K562 (cell line): Measurements from ENCODE around the gene SNRPD2. TPM values are rescaled to one million over a fixed set of nuclear protein-coding genes. Genes with fewer than 3 reads are reported as not detected.

Experiments
- ATF1 ChIP-seq, 2 experiments: fragments of 450-650 bp in 1 of 2; IDR thresholded peaks; 2 replicates each; pipeline ENCODE4 v1.6.1; 2016; ENCODE audit warnings: missing compliant biosample characterization in 1 of 2, missing genetic modification characterization in 1 of 2
- CREB1 ChIP-seq, 2 experiments: sonication (generic) in 1 of 2; formaldehyde crosslinking in 1 of 2; IDR thresholded peaks; 2 replicates each; pipeline versions ENCODE4 v1.6.1 to v1.8.0; 2012 to 2022; ENCODE audit warnings: inconsistent platforms in 1 of 2, mild to moderate bottlenecking in 1 of 2, missing genetic modification reagents in 1 of 2, moderate library complexity in 1 of 2
- ETS1 ChIP-seq: conservative IDR thresholded peaks from 2 replicates; pipeline ENCODE4 v1.6.1; 2011; ENCODE audit warnings: low read depth, mild to moderate bottlenecking, low read length; ENCODE audit not compliant: control insufficient read depth
- FOSL1 ChIP-seq: fragments of 200-800 bp; sonication (Bioruptor generic); conservative IDR thresholded peaks from 2 replicates; pipeline ENCODE4 v1.6.1; 2016; ENCODE audit warnings: missing genetic modification characterization, missing compliant biosample characterization
- KDM1A ChIP-seq, 2 experiments: fragments of 450-650 bp; IDR thresholded peaks; 2 replicates each; pipeline ENCODE4 v1.6.1; 2016; ENCODE audit warnings: mild to moderate bottlenecking in 2 of 2
- MAX ChIP-seq: sonication (generic); formaldehyde crosslinking; IDR thresholded peaks from 2 replicates; pipeline ENCODE4 v1.9.0; 2022; ENCODE audit warnings: mild to moderate bottlenecking, missing genetic modification reagents
- MTA3 ChIP-seq: fragments of 450-650 bp; formaldehyde crosslinking; IDR thresholded peaks from 2 replicates; pipeline ENCODE4 v1.6.1; 2017; ENCODE audit warnings: mild to moderate bottlenecking, borderline replicate concordance
- POLR2AphosphoS5 ChIP-seq: IDR thresholded peaks from 2 replicates; pipeline ENCODE4 v1.6.1; 2011; ENCODE audit warnings: mild to moderate bottlenecking, low read depth, low read length, moderate library complexity; ENCODE audit not compliant: control insufficient read depth, insufficient read depth
- SIN3A ChIP-seq, 2 experiments: fragments of 150-350 bp in 1 of 2; IDR thresholded peaks; 2 replicates each; pipeline ENCODE4 v1.6.1; 2011 to 2016; ENCODE audit warnings: borderline replicate concordance in 2 of 2, low read depth in 2 of 2, low read length in 2 of 2, mild to moderate bottlenecking in 2 of 2, moderate library complexity in 2 of 2; ENCODE audit not compliant: control insufficient read depth in 1 of 2
- SP1 ChIP-seq: sonication (generic); formaldehyde crosslinking; IDR thresholded peaks from 2 replicates; pipeline ENCODE4 v1.8.1; 2022; ENCODE audit warnings: mild to moderate bottlenecking, missing genetic modification reagents
- TAF9B ChIP-seq: fragments of 450-650 bp; IDR thresholded peaks from 2 replicates; pipeline ENCODE4 v1.6.1; 2018; ENCODE audit warnings: mild to moderate bottlenecking; ENCODE audit not compliant: partially characterized antibody
- YY1 ChIP-seq, 3 experiments: IDR thresholded peaks; 2 replicates each; pipeline ENCODE4 v1.6.1; 2011; ENCODE audit warnings: low read length in 2 of 3, mild to moderate bottlenecking in 2 of 3, moderate library complexity in 2 of 3, borderline replicate concordance in 1 of 3, control low read depth in 1 of 3, low read depth in 1 of 3; ENCODE audit not compliant: insufficient read depth in 3 of 3, insufficient replicate concordance in 2 of 3, control insufficient read depth in 1 of 3, insufficient read length in 1 of 3; ENCODE audit errors: extremely low read depth in 1 of 3
- ZBTB12 ChIP-seq: fragments of 250-450 bp; sonication (Bioruptor Pico); IDR thresholded peaks from 2 replicates; pipeline ENCODE4 v1.4.0; 2020
- ZFP36 ChIP-seq: fragments of 150-350 bp; IDR thresholded peaks from 2 replicates; pipeline ENCODE4 v1.6.1; 2018; ENCODE audit warnings: low read length, low read depth; ENCODE audit not compliant: partially characterized antibody
- polyA plus RNA-seq, 8 experiments: library from polyadenylated mRNA; depleted of rRNA in 4 of 8; stranded (reverse) in 5 of 8; unstranded in 3 of 8; fragments of >200 nt; fragmentation: Nextera tagmentation in 2 of 8; fragmentation: Illumina TruSeq in 1 of 8; extraction: Ambion mirVana in 2 of 8; extraction: Trizol in 1 of 8; gene quantifications; 2 replicates each; pipeline versions ENCODE4 v1.2.1 to v1.2.3, GENCODE V29; 2011 to 2014; ENCODE audit warnings: inconsistent platforms in 1 of 8, missing spikeins in 1 of 8
- total RNA-seq, 7 experiments: library from RNA; depleted of rRNA in 6 of 7; stranded (reverse); fragments of >200 nt in 6 of 7; fragmentation: Illumina TruSeq in 2 of 7; extraction: Trizol in 2 of 7; gene quantifications; 2 replicates each; pipeline versions ENCODE4 v1.2.1 to v1.2.3, GENCODE V29; 2011 to 2021; ENCODE audit warnings: low replicate concordance in 1 of 7
- TF ChIP-seq, protein P1 (sequence below), 2 experiments: fragments of 450-650 bp in 1 of 2; sonication (generic) in 1 of 2; formaldehyde crosslinking in 1 of 2; IDR thresholded peaks in 1 of 2; conservative IDR thresholded peaks in 1 of 2; 2 replicates each; pipeline versions ENCODE4 v1.6.1 to v1.8.1; 2016 to 2023; ENCODE audit warnings: mild to moderate bottlenecking in 2 of 2, moderate library complexity in 2 of 2, inconsistent platforms in 1 of 2, missing genetic modification reagents in 1 of 2

Gene SNRPD2
- total and polyA plus RNA-seq, 9 of the 15 experiments (the other 6 are each of a cell fraction or from before 2014, with no cell fraction given): 728 to 4,411 (median 1,029) TPM

DNA sequence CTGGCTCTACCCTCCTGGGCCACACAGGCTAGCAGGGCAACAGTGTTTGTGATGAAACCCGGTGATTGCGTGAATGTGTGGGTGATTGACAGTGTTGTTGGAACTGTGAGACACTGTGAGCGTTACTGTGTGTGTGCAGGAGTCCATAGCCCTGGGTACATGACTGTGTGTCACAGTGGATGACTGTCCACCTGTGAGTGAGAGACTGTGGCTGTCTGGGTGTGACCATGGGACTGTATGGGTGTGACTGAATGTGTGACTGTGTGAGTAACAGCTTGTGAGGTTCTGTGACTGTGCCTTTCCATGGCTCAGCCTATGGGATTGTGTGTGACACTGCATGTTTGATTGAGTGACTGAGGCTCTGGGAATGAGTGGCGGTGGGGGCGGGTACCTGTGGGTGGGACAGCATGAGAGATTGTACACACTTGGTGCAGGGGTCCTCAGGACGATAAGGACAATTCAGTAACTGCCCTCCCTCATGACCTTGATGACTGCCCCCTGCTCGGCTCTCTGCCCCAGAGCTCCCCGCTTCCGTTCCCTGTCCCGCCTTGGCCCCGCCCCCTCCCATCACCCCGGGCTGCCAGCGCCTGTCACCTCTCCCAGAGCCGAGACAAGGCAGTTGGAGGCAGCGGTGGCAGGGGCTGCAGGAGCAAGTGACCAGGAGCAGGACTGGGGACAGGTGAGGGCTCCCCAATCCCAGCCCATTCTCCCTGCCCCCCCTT lies 24.0 kb downstream of the SNRPD2 start, which contains the start of gene GIPR (continued):
- TF ChIP-seq YY1 (IDR thresholded peaks at IDR 0.05; ENCODE audit: borderline replicate concordance in 1 of 3, control insufficient read depth in 1 of 3, extremely low read depth in 1 of 3, insufficient read depth in 3 of 3, insufficient read length in 1 of 3, insufficient replicate concordance in 2 of 3, low read depth in 1 of 3, low read length in 2 of 3) (peak in 1 of 3 experiments; percentile 30), CREB1 (IDR thresholded peaks at IDR 0.05) (no peak), CREB1 (CRISPR knock-in tag; IDR thresholded peaks at IDR 0.05) (0 out of 2 replicates have a peak, but pooled peaks have one; percentile 28), ETS1 (0 out of 2 replicates have a peak, but pooled peaks have one; percentile 14), POLR2AphosphoS5 (peak; percentile 74), ZBTB12 (CRISPR knock-in tag) (peak; percentile 22; the same call in 1 of the 2 replicates), ZFP36 (no peak), SIN3A (IDR thresholded peaks at IDR 0.05; ENCODE audit: borderline replicate concordance in 2 of 2, control insufficient read depth in 1 of 2, low read depth in 2 of 2, low read length in 2 of 2) (peak in 1 of 2 experiments; percentile 24; a peak in 1 of 4 replicates), ATF1 (CRISPR knock-in tag; IDR thresholded peaks at IDR 0.05) (no peak), ATF1 (tag; IDR thresholded peaks at IDR 0.05) (peak; percentile 52), SP1 (CRISPR knock-in tag) (peak; percentile 83), MAX (CRISPR knock-in tag) (no peak), TAF9B (peak; percentile 49), KDM1A (IDR thresholded peaks at IDR 0.05) (0 out of 4 replicates have a peak, but pooled peaks of 1 of the 2 experiments have one; percentile 5), MTA3 (peak; percentile 15; the same call in 1 of the 2 replicates), FOSL1 (tag) (peak; percentile 42; the same call in 1 of the 2 replicates)
- TF ChIP-seq, protein P1, sequence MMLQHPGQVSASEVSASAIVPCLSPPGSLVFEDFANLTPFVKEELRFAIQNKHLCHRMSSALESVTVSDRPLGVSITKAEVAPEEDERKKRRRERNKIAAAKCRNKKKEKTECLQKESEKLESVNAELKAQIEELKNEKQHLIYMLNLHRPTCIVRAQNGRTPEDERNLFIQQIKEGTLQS (IDR thresholded peaks at IDR 0.05): peak; percentile 50
- TF ChIP-seq, protein P1 (CRISPR knock-in tag; conservative IDR thresholded peaks at IDR 0.05): no peak
